NCI-H187 treated with DMSO at 0.1 percent for 48 hours (cell line): ENCODE results near the gene ERVFRD-1.

Experiments used
- DNase-seq: peaks from one replicate; lab custom pipeline; 2025; lab: John Stamatoyannopoulos, UW

The ERVFRD-1 gene, protein sequence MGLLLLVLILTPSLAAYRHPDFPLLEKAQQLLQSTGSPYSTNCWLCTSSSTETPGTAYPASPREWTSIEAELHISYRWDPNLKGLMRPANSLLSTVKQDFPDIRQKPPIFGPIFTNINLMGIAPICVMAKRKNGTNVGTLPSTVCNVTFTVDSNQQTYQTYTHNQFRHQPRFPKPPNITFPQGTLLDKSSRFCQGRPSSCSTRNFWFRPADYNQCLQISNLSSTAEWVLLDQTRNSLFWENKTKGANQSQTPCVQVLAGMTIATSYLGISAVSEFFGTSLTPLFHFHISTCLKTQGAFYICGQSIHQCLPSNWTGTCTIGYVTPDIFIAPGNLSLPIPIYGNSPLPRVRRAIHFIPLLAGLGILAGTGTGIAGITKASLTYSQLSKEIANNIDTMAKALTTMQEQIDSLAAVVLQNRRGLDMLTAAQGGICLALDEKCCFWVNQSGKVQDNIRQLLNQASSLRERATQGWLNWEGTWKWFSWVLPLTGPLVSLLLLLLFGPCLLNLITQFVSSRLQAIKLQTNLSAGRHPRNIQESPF

GRCh38 chr6:11110921-11111768, at the start of gene ERVFRD-1:
Gene ERVFRD-1, minus strand, starts transcription at chr6:11111725. Its CDS starts 6,415 bp downstream, at chr6:11105310.
- DNase-seq, result no peak

- DNase-seq, result no peak
Observed at GRCh38 chr6:11160199-11160598, 48.7 kb upstream of the ERVFRD-1 start.

- no peak for DNase-seq
Observed at GRCh38 chr6:11155589-11155988, 44.1 kb upstream of the ERVFRD-1 start.

DNA sequence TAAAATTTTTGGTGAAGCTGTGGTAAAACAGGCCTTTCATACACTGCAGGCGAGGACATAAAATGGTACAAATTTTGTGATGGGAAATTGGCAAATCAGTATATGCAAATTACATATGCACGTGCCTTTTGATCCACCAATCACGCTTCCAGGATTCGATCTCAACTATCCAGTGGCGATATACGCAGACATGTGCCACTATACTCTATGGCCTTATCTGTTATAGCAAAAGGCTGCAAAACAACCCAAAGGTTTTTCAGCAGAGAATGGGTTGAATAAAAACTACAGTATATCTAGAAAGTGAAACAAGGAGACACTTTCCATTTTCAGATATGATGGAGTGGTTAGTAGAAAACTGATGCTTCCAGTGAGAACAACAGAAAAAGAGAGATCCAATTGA, 41.9 kb upstream of the ERVFRD-1 start:
- DNase-seq, result no peak

GRCh38 chr6:11152581-11152980, 41.1 kb upstream of the ERVFRD-1 start:
- no peak for DNase-seq

- DNase-seq, result no peak
Observed at GRCh38 chr6:11151488-11151887, 40.0 kb upstream of the ERVFRD-1 start.

DNA sequence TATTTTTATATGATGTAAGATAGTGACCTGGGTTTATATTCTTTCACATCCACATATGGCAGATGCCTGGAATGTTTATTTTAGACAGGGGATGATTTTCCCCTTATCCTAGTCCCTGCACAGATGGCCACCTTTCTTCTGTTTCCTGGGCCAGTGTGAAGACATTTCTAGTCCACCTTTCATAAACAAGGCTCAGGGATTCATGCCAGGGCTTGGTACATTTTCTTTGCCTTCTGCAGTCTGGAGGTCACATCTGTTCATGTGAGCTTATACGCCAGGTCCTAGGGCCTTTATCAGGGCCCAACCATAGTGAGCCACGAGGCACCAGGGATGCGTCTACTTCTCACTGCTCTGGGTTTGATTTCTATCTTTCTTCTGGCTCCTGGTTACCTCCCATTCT, 38.0 kb upstream of the ERVFRD-1 start:
- DNase-seq, result no peak

- no peak for DNase-seq
Observed at GRCh38 chr6:11146117-11146826, 34.7 kb upstream of the ERVFRD-1 start.

- no peak for DNase-seq
Observed at GRCh38 chr6:11144393-11144851, 32.9 kb upstream of the ERVFRD-1 start.

DNA sequence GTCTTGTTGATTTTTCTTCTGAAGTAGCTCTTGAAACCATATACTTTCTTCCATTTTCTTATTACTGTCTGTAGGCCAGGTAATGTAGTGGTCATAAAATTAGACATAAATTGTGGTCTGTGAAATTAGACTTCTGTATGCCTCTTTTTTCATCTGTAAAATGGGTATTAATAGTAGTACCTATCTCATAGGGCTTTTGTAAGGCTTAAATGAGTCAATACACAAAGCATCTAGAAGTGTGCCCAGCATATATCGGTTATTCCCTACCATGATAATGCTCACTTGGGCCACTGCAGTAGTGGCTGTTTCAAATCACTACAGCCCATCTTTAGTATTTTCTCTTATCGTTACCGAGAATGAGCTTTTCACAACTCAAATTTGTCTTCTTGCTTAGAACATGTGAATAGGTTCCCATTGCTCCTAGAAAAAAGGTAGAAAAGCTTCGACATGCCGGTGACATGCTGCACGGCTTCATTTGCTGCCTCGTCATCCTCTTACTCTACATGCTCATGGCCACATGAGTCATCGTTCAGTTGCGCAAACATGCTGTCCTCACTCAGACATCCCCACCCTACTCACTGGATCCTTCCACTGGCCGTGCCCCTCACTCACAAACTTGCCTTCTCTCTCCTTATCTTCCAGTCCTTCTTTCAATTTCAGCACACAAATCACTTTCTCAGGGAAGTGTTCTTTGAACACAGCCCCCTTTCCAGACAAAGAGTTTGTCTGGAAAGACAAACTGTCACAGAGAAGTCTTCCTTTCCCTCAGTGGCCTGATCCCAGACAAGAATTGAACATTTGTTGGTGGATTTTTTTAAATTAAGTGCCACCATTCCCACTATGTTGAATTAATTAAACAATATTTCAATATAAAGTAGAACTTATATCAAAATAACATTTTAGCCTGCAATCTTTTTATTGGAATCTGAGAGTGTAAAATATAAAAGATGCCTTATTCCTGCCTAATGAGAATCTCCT, 32.2 kb upstream of the ERVFRD-1 start:
- no peak for DNase-seq

- DNase-seq, result no peak
Observed at GRCh38 chr6:11142296-11143027, 30.9 kb upstream of the ERVFRD-1 start.

GRCh38 chr6:11141295-11141694, 29.8 kb upstream of the ERVFRD-1 start:
- DNase-seq, result no peak

- no peak for DNase-seq
Observed at GRCh38 chr6:11140056-11140455, 28.5 kb upstream of the ERVFRD-1 start.

DNA sequence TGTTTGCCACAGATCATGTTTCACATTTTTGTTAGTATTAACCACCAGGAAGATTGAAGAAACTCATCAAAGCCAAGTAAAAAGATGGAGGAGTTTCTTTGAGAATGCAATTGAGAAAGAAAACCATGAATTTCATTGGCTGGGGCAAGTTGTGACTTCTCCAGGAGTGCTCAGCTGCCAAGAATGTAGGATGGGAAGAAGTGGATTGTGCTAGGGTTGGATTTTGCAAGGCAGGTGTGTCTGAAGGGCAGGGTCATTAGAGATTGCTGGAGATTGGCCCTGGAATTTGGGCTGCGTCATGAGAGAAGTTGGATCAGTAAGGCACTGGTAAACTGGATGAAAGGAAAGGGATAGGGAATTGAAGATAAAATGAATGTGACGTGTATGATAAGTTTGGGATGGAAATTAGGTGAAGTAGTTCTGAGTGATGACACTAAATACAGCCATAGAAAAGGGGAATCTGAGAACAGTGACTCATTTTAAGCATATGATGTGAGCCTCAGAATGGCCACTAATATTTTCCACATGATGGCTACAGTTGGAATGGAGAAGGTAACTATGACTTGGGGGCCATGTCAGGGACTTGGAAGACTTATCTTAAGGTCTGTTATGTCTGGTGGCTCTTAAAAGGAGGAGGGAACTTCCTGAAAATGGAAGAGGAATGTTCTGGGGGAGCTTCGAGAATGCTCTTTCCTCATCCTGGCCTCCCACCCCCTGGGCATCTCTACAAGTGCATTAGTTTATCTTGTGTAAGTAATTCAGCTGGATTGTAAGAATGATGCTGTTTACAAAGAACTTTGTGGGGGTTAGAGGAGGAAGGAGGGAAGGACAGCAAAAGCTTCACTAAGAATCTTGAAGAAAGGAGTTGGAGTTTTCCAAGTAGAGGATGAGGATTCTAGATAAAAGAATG, 27.8 kb upstream of the ERVFRD-1 start:
- DNase-seq, result no peak

DNA sequence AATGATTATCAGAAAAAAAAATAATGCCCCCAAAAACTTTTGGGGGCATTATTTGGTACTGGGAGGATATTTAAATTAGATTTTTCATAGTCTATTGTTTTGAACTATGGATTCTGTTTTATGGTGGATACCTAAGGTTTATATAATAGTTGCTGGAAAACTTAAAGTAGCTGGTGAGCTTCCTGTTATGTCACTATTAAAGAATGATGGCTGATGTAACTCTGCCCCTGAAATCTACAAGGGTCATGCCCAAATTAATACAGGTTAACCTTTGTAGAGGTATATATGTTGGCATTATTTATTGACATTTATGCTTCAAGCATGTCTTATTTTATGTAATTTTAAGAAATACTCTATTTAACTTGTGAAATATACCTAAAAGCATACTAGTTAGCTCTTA, 25.3 kb upstream of the ERVFRD-1 start:
- no peak for DNase-seq

DNA sequence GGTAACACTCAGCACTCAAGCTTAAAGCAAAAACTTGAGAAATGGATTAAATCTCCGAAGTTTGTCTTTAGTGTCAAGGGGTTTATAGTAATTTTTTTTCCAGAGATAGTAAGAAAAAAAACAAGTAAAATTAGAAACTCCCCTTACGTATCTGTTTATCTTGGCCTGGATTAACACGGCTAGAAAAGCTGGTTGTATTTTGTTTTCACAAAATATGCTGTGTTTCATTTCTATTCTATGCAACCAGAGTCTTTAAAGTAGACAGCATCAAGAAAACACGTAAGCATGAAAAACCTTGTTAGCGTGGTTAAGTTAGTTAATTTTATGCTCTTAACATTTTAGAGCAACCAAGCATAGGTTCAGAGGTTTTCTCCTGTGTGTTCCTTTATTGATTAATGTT, 21.8 kb upstream of the ERVFRD-1 start:
- DNase-seq, result no peak

DNA sequence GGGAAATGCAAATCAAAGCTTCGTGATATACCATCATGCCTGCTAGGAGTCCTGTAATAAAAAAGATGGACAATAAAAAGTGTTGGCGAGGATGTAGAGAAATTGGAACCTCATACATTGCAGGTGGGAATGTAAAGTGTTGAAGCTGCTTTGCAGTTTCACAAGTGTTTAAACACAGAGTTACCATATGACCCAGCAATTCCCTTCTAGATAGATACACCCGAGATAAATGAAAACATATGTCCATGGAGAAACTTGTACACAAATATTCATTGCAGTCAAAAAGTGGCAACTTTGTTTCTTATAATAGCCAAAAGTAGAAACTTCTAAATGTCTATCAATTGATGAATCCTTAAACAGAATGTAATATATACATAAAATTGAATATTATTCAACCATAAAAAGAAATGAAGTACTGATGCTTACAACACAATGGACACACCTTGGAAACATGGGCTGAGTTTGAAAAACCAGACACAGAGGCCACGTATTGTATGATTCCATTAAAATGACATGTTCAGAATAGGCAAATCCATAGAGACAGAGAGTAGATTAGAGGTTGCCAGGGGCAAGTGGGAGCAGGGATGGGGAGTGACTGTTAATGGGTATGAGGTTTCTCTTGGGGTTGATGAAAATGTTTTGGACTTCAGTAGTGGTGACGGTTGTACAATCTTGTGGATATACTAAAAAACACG, 20.8 kb upstream of the ERVFRD-1 start:
- no peak for DNase-seq

DNA sequence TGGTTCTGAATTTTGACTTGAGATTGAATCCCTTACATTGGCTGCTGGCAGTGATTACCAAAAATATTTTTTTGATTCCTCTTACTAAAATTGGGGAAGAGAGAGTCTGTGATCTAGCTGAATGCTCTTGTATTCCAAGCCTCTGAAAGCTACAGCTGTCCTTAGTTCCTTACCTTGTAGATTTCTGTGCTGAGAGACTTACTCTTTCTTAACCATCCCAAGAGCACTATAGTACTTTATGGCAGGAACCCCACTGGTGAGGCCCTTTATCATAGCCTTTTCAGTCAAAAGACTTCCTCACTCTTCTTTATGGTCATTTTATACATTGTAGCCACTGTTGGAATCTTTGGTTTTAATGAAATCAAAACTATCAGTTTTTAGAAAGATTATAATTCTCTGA, 19.1 kb upstream of the ERVFRD-1 start:
- no peak for DNase-seq
